HCT116 (cell line): ENCODE data around the gene ZNF516. TPM values are rescaled to one million over a fixed set of nuclear protein-coding genes. Genes with fewer than 3 reads are reported as not detected.

Experiments
- ATAC-seq: fragments of 200-7000 bp; cut with Tn5 transposase; 2 replicates; pipeline ENCODE4 v1.9.1; 2020; ENCODE audit warnings: mild to moderate bottlenecking, moderate library complexity
- BruUV-seq: library from RNA; stranded (reverse); fragments of 400-500 nt; replicated peaks from 2 replicates; lab custom pipeline; 2021; lab: Mats Ljungman, UMichigan
- CTCF ChIA-PET: fragments of 300-600 bp; sonication (Branson Sonifier 250); formaldehyde crosslinking; loops from one replicate; lab custom pipeline; 2021; ENCODE audit warnings: antibody characterized with exemption; lab: Charles Lee
- POLR2A ChIA-PET: fragments of 300-600, 350-600 bp; sonication (Branson Sonifier 250); formaldehyde crosslinking; loops from one replicate; lab custom pipeline; 2021; ENCODE audit warnings: antibody characterized with exemption; lab: Charles Lee
- RAD21 ChIA-PET, 2 experiments: fragments of 300-600 bp; sonication (Branson Sonifier 250); formaldehyde crosslinking; loops; one replicate each; lab custom pipeline; 2023; ENCODE audit warnings: low total read pairs in 2 of 2; ENCODE audit not compliant: uncharacterized antibody in 2 of 2, unreplicated experiment in 2 of 2, low non-redundant PET in 1 of 2; lab: Charles Lee
- DNase-seq: peaks from one replicate; pipeline ENCODE4 v3.0.0-alpha.2; 2010; ENCODE audit warnings: low read depth, low spot score
- H2AFZ ChIP-seq: fragments of 200-600 bp; shearing (Covaris generic), sonication (generic); 2 replicates; pipeline ENCODE4 v1.6.1; 2017; ENCODE audit warnings: low read depth, mixed run types, mixed read lengths, antibody characterized with exemption, low read length; ENCODE audit not compliant: poor library complexity, severe bottlenecking
- H3K27ac ChIP-seq: 2 replicates; pipeline ENCODE4 v1.5.1; 2012; ENCODE audit warnings: low read depth, low read length
- H3K27me3 ChIP-seq: fragments of 200-600 bp; sonication (generic); 2 replicates; pipeline ENCODE4 v1.6.1; 2016; ENCODE audit warnings: mixed run types, low read length, mixed read lengths; ENCODE audit not compliant: insufficient read depth
- H3K36me3 ChIP-seq, 2 experiments: fragments of 200-500 bp in 1 of 2; fragments of 200-600 bp in 1 of 2; sonication (Bioruptor generic) in 1 of 2; sonication (generic) in 1 of 2; 2 replicates each; pipeline versions ENCODE4 v1.5.1 to v1.6.1; 2014 to 2016; ENCODE audit warnings: low read length in 2 of 2, inconsistent platforms in 1 of 2, mixed read lengths in 1 of 2, mixed run types in 1 of 2; ENCODE audit not compliant: insufficient read depth in 2 of 2, control insufficient read depth in 1 of 2
- H3K4me1 ChIP-seq, 2 experiments: fragments of 200-600 bp in 1 of 2; sonication (generic) in 1 of 2; 2 replicates each; pipeline versions ENCODE4 v1.5.1 to v1.6.1; 2012 to 2017; ENCODE audit warnings: low read length in 2 of 2, inconsistent platforms in 1 of 2, mild to moderate bottlenecking in 1 of 2, mixed read lengths in 1 of 2, mixed run types in 1 of 2, moderate library complexity in 1 of 2; ENCODE audit not compliant: insufficient read depth in 2 of 2, control insufficient read depth in 1 of 2
- H3K4me2 ChIP-seq: fragments of 200-600 bp; sonication (generic); 2 replicates; pipeline ENCODE4 v1.6.1; 2017; ENCODE audit warnings: mixed run types, low read length, mixed read lengths
- H3K4me3 ChIP-seq, 2 experiments: fragments of 200-600 bp in 1 of 2; sonication (generic) in 1 of 2; replicated peaks in 1 of 2; 2 replicates each; pipeline ENCODE4 v1.5.1; 2011 to 2016; ENCODE audit warnings: low read length in 2 of 2, control low read depth in 1 of 2, low read depth in 1 of 2, mild to moderate bottlenecking in 1 of 2, mixed read lengths in 1 of 2, mixed run types in 1 of 2
- H3K79me2 ChIP-seq: fragments of 200-600 bp; sonication (generic); 2 replicates; pipeline ENCODE4 v1.6.1; 2017; ENCODE audit warnings: mild to moderate bottlenecking, mixed run types, low read length, moderate library complexity, mixed read lengths; ENCODE audit not compliant: insufficient read depth
- H3K9ac ChIP-seq: fragments of 200-600 bp; sonication (generic); 2 replicates; pipeline ENCODE4 v1.6.1; 2016; ENCODE audit warnings: low read length, mixed read lengths
- H3K9me2 ChIP-seq: fragments of 200-600 bp; sonication (generic), shearing (Covaris generic); 2 replicates; pipeline ENCODE4 v1.6.1; 2017; ENCODE audit warnings: mixed run types, mild to moderate bottlenecking, moderate library complexity; ENCODE audit not compliant: insufficient read depth
- H3K9me3 ChIP-seq, 2 experiments: fragments of 200-500 bp in 1 of 2; fragments of 200-600 bp in 1 of 2; sonication (Bioruptor generic) in 1 of 2; sonication (generic) in 1 of 2; 2 replicates each; pipeline ENCODE4 v1.6.1; 2014 to 2017; ENCODE audit warnings: low read length in 2 of 2, mixed read lengths in 2 of 2, inconsistent platforms in 1 of 2, low read depth in 1 of 2, mild to moderate bottlenecking in 1 of 2, mixed run types in 1 of 2, moderate library complexity in 1 of 2; ENCODE audit not compliant: control insufficient read depth in 1 of 2, insufficient read depth in 1 of 2
- H4K20me1 ChIP-seq: fragments of 200-600 bp; sonication (generic), shearing (Covaris generic); 2 replicates; pipeline ENCODE4 v1.6.1; 2017; ENCODE audit warnings: mixed run types, mild to moderate bottlenecking, moderate library complexity; ENCODE audit not compliant: insufficient read depth
- CEBPB ChIP-seq: IDR thresholded peaks from 2 replicates; pipeline ENCODE4 v1.6.1; 2012; ENCODE audit warnings: low read depth
- EGR1 ChIP-seq: IDR thresholded peaks from 2 replicates; pipeline ENCODE4 v1.6.1; 2012; ENCODE audit warnings: low read depth
- EZH2 ChIP-seq: fragments of 200-600 bp; sonication (generic); IDR thresholded peaks from 2 replicates; pipeline ENCODE4 v1.6.1; 2017; ENCODE audit warnings: antibody characterized with exemption, mixed run types
- EZH2phosphoT487 ChIP-seq: fragments of 200-600 bp; IDR thresholded peaks from 2 replicates; pipeline ENCODE4 v1.6.1; 2018; ENCODE audit warnings: antibody characterized with exemption, borderline replicate concordance
- FOSL1 ChIP-seq: IDR thresholded peaks from 2 replicates; pipeline ENCODE4 v1.6.1; 2012; ENCODE audit warnings: low read depth
- POLR2A ChIP-seq: IDR thresholded peaks from 2 replicates; pipeline ENCODE4 v1.7.0; 2011; ENCODE audit warnings: borderline replicate concordance; ENCODE audit not compliant: insufficient read depth, insufficient read length; ENCODE audit errors: extremely low read depth
- RAD21 ChIP-seq: IDR thresholded peaks from 2 replicates; pipeline ENCODE4 v1.6.1; 2012; ENCODE audit warnings: low read depth, mild to moderate bottlenecking
- SIN3A ChIP-seq: IDR thresholded peaks from 2 replicates; pipeline ENCODE4 v1.6.1; 2012; ENCODE audit warnings: low read depth
- TCF7L2 ChIP-seq: IDR thresholded peaks from 2 replicates; pipeline ENCODE4 v1.7.0; 2011; ENCODE audit warnings: borderline replicate concordance, inconsistent platforms; ENCODE audit not compliant: insufficient read depth, insufficient read length; ENCODE audit errors: extremely low read depth
- YY1 ChIP-seq: IDR thresholded peaks from 2 replicates; pipeline ENCODE4 v1.6.1; 2011; ENCODE audit warnings: low read length, low read depth, moderate library complexity, mild to moderate bottlenecking; ENCODE audit not compliant: insufficient replicate concordance; ENCODE audit errors: extremely low read depth
- ZFX ChIP-seq: fragments of 450-650 bp; IDR thresholded peaks from 2 replicates; pipeline ENCODE4 v1.6.1; 2017
- intact Hi-C: fragments of 100-400 bp; cut with micrococcal nuclease; formaldehyde crosslinking; loops from 2 replicates; pipeline ENCODE4 v1.10.0; 2022
- total RNA-seq: library from RNA; stranded (reverse); gene quantifications from one replicate; pipeline ENCODE4 v1.2.1, GENCODE V29; 2021; ENCODE audit not compliant: unreplicated experiment
- TF ChIP-seq, protein P1 (sequence below): IDR thresholded peaks from 2 replicates; pipeline ENCODE4 v1.6.1; 2011; ENCODE audit warnings: mild to moderate bottlenecking, low read length, moderate library complexity; ENCODE audit not compliant: insufficient replicate concordance; ENCODE audit errors: extremely low read depth
- TF ChIP-seq, protein P2 (sequence below): IDR thresholded peaks from 2 replicates; pipeline ENCODE4 v1.6.1; 2012
- TF ChIP-seq, protein P3 (sequence below), 3 experiments: fragments of 200-600 bp in 1 of 3; sonication (generic) in 1 of 3; IDR thresholded peaks in 2 of 3; conservative IDR thresholded peaks in 1 of 3; 2 replicates each; pipeline ENCODE4 v1.5.1; 2012 to 2017; ENCODE audit warnings: low read depth in 2 of 3, low read length in 2 of 3, antibody characterized with exemption in 1 of 3, borderline replicate concordance in 1 of 3, control low read depth in 1 of 3, mild to moderate bottlenecking in 1 of 3, mixed read lengths in 1 of 3, mixed run types in 1 of 3, moderate library complexity in 1 of 3; ENCODE audit not compliant: insufficient read depth in 1 of 3
- TF ChIP-seq, protein P4 (sequence below): IDR thresholded peaks from 2 replicates; pipeline ENCODE4 v1.6.1; 2012

ZNF516 gene
- total RNA-seq, 1 experiment from 2014 or later, result 32.0 TPM

DNA sequence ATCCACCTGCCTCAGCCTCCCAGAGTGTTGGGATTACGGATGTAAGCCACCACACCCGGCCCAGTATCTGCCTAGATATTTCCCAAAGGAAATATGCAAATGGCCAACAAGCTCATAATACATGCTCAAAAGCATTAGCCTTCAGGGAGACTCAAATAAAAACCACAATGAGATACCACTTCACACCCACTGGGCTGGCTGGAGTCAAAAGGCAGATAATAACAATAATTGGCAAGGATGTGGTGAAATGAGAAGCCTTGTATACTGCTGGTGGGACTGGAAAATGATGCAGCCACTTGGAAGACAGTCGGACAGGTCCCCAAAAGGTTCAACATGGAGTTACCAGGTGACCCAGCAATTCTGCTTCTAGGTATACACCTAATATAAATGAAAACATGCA, 20.5 kb upstream of the ZNF516 start:
- Histone ChIP-seq H3K4me3 (no peak overlapping the region), H3K4me2 (no peak overlapping the region), H4K20me1 (no peaks in the 10 kb centered on the region), H3K27ac (no peak overlapping the region), H3K27me3 (no peaks in the 10 kb centered on the region), H2AFZ (no peak overlapping the region), H3K36me3 (no peaks in the 10 kb centered on the region), H3K9ac (no peak overlapping the region), H3K4me1 (no peaks in the 10 kb centered on the region), H3K9me2 (no peaks in the 10 kb centered on the region), H3K9me3 (no peaks in the 10 kb centered on the region), H3K79me2 (no peaks in the 10 kb centered on the region)
- TF ChIP-seq, protein P1, sequence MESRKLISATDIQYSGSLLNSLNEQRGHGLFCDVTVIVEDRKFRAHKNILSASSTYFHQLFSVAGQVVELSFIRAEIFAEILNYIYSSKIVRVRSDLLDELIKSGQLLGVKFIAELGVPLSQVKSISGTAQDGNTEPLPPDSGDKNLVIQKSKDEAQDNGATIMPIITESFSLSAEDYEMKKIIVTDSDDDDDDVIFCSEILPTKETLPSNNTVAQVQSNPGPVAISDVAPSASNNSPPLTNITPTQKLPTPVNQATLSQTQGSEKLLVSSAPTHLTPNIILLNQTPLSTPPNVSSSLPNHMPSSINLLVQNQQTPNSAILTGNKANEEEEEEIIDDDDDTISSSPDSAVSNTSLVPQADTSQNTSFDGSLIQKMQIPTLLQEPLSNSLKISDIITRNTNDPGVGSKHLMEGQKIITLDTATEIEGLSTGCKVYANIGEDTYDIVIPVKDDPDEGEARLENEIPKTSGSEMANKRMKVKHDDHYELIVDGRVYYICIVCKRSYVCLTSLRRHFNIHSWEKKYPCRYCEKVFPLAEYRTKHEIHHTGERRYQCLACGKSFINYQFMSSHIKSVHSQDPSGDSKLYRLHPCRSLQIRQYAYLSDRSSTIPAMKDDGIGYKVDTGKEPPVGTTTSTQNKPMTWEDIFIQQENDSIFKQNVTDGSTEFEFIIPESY, result no peak
- TF ChIP-seq, protein P2, sequence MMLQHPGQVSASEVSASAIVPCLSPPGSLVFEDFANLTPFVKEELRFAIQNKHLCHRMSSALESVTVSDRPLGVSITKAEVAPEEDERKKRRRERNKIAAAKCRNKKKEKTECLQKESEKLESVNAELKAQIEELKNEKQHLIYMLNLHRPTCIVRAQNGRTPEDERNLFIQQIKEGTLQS, result no peak
- TF ChIP-seq EZH2phosphoT487, result no peak
- no peak for TF ChIP-seq RAD21
- TF ChIP-seq, protein P3, sequence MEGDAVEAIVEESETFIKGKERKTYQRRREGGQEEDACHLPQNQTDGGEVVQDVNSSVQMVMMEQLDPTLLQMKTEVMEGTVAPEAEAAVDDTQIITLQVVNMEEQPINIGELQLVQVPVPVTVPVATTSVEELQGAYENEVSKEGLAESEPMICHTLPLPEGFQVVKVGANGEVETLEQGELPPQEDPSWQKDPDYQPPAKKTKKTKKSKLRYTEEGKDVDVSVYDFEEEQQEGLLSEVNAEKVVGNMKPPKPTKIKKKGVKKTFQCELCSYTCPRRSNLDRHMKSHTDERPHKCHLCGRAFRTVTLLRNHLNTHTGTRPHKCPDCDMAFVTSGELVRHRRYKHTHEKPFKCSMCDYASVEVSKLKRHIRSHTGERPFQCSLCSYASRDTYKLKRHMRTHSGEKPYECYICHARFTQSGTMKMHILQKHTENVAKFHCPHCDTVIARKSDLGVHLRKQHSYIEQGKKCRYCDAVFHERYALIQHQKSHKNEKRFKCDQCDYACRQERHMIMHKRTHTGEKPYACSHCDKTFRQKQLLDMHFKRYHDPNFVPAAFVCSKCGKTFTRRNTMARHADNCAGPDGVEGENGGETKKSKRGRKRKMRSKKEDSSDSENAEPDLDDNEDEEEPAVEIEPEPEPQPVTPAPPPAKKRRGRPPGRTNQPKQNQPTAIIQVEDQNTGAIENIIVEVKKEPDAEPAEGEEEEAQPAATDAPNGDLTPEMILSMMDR (IDR thresholded peaks at IDR 0.05 in 2 of 3, conservative IDR thresholded peaks at IDR 0.05 in 1 of 3; ENCODE audit: borderline replicate concordance in 1 of 3, insufficient read depth in 1 of 3, low read depth in 2 of 3, low read length in 2 of 3), result no peak
- TF ChIP-seq, protein P4, sequence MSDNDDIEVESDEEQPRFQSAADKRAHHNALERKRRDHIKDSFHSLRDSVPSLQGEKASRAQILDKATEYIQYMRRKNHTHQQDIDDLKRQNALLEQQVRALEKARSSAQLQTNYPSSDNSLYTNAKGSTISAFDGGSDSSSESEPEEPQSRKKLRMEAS, result no peak
- no peak for TF ChIP-seq CEBPB
- no peak for TF ChIP-seq TCF7L2
- no peak for TF ChIP-seq FOSL1
- no peak for TF ChIP-seq EGR1
- no peak for TF ChIP-seq POLR2A
- no peak for TF ChIP-seq YY1
- no peak for TF ChIP-seq EZH2
- no peak for TF ChIP-seq SIN3A
- no peak for TF ChIP-seq ZFX
- no peak for ATAC-seq
- BruUV-seq, result no TSS peak
- DNase-seq, result no peak
- intact Hi-C loops, result no loop called here
- ChIA-PET POLR2A (interaction anchor here (1.1 kb wide), 1 partner anchor 22 kb away, joined by 3 read pairs; no protein-coding TSS in a partner anchor), CTCF (no interaction called here), RAD21 (no interaction called here)
